ENCODE results near the gene STK4. TPM values are rescaled to one million over a fixed set of nuclear protein-coding genes. Genes with fewer than 3 reads are reported as not detected.

STK4 gene
- total and polyA plus RNA-seq, 2 of the 4 experiments (the other 2 are of a cell fraction): 10.2 to 22.2 TPM

DNA sequence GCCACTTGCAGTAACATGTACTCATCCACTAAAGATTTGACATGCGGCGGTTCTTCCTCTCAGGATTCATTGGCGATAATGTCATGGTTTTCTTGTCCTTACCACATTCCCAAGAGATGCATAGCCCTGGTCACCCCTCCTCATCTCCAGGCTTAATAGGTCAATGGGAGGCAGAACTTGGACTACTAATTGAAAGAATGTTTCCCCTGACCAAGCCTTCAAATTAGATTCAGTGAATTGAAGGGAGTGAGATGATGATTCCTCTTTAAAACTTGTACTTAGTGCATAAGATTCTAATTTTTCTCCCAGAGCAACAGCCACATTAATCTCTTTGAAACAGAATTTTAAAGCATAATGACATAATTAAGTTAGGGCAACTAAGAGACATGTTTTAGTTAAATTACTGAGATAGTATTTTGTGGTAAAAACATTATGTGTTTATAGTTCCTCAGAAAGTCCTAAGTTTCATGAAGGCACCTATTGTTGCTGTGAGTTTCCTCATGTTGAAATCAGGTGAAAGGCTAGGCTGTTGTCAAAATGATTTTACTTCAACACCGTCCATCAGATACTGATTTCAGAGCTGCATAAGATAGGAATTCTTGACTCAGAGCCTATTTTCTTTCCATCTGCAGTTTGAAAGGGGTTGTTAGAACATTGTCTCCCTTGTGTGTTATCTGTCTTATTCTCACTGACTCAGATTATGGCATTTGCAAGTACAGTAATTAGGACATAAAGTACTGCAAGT is 48.5 kb downstream of the STK4 start:
- CTCF ChIA-PET: no interaction called here
- H4K20me1 ChIP-seq (ENCODE audit: insufficient read depth, low read length): no peaks in the 10 kb centered on the region
- WGBS, 2 experiments (ENCODE audit: extremely low coverage in 2 of 2, insufficient read length in 1 of 2): no CpG with 5 or more reads among the region's 4 CpGs
- peak overlapping the region; percentile 93 for H4K5ac ChIP-seq (ENCODE audit: low read depth, low read length)
- in situ Hi-C loops (cut with MboI; ENCODE audit: low sequenced_read_pairs) (loop anchor here (10.0 kb wide), 1 partner anchor 270 kb away; no protein-coding TSS in a partner anchor), intact Hi-C loops (cut with micrococcal nuclease) (no loop called here), dilution Hi-C loops (cut with HindIII; ENCODE audit: low sequenced_read_pairs, unreplicated experiment) (no loop called here)
- peak overlapping the region; percentile 30; the same call in 1 of the 2 replicates for H3K4me2 ChIP-seq (ENCODE audit: low read depth, low read length)
- no peaks in the 10 kb centered on the region; the same call in 1 of the 2 replicates for H3K36me3 ChIP-seq (ENCODE audit: control insufficient read depth, insufficient read depth, low read length)
- ATAC-seq (ENCODE audit: low read depth) (no peak), DNase-seq (peak; percentile 12)
- no peak for TF ChIP-seq SMC3 (IDR thresholded peaks at IDR 0.05; ENCODE audit: low read depth, low read length)
- H3K9me1 ChIP-seq (ENCODE audit: insufficient read depth, low read length): no peaks in the 10 kb centered on the region; the same call in 1 of the 2 replicates
- H3K27ac ChIP-seq (ENCODE audit: insufficient read depth, low read length): no peak overlapping the region
- H3K56ac ChIP-seq (ENCODE audit: extremely low read depth, insufficient read depth, low read length): no peak overlapping the region
- H2BK5ac ChIP-seq (ENCODE audit: low read depth, low read length, poor library complexity, severe bottlenecking): peak overlapping the region; percentile 0
- peak overlapping the region; percentile 75; the same call in 1 of the 2 replicates for H3K18ac ChIP-seq (ENCODE audit: low read depth, low read length)
- H4K8ac ChIP-seq (ENCODE audit: low read depth in 2 of 2, low read length in 2 of 2): peak overlapping the region in 1 of 2 experiments; percentile 31; a peak in 2 of 4 replicates
- H2BK15ac ChIP-seq (ENCODE audit: low read depth, low read length): 0 out of 3 replicates have a peak overlapping the region, but pooled peaks have one; percentile 65
- H2BK20ac ChIP-seq (ENCODE audit: low read depth, low read length): peak overlapping the region; percentile 14; the same call in 1 of the 2 replicates
- no peak overlapping the region for H2AFZ ChIP-seq (replicated peaks; ENCODE audit: low read length, poor library complexity)
- H3K23ac ChIP-seq (ENCODE audit: low read depth, low read length): peak overlapping the region; percentile 41; the same call in 1 of the 2 replicates
- no peaks in the 10 kb centered on the region for H3K27me3 ChIP-seq (ENCODE audit: control insufficient read depth, insufficient read depth, low read length)
- peak overlapping the region; percentile 60 for H2BK120ac ChIP-seq (ENCODE audit: low read depth, low read length)
- H3K4me1 ChIP-seq (ENCODE audit: control insufficient read depth, insufficient read depth, low read length): peaks cover 17% of the 10 kb centered on the region
- H3K4ac ChIP-seq (ENCODE audit: low read depth, low read length): peak overlapping the region; percentile 36; the same call in 1 of the 2 replicates
- H2AK5ac ChIP-seq (ENCODE audit: low read depth, low read length): no peak overlapping the region
- no peak overlapping the region for H3K4me3 ChIP-seq (ENCODE audit: insufficient read depth, low read depth, low read length)
- peak overlapping the region; percentile 44 for H3K14ac ChIP-seq (replicated peaks; ENCODE audit: low read depth, low read length)
- no peak overlapping the region for H3K9ac ChIP-seq (ENCODE audit: low read depth, low read length)
- H3K9me3 ChIP-seq (ENCODE audit: control insufficient read depth, insufficient read depth, low read length): no peaks in the 10 kb centered on the region
- POLR2A ChIA-PET (ENCODE audit: unreplicated experiment): no interaction called here
- no peak overlapping the region for H2AK9ac ChIP-seq (replicated peaks; ENCODE audit: low read depth, low read length, poor library complexity)
- BruUV-seq (replicated peaks): no TSS peak
- H4K91ac ChIP-seq (ENCODE audit: insufficient read depth, low read depth, low read length): peak overlapping the region; percentile 13
- peaks cover 0 to 27% of the 10 kb centered on the region in 2 experiments; a peak in 2 of 4 replicates for H3K79me1 ChIP-seq (ENCODE audit: low read depth in 1 of 2, low read length in 2 of 2)
